GM12878 (cell line): ENCODE measurements around the gene UPF1. TPM values are rescaled to one million over a fixed set of nuclear protein-coding genes. Genes with fewer than 3 reads are reported as not detected.

ENCODE experiments used
- ATAC-seq: fragments of 200-7000 bp; cut with Tn5 transposase; 3 replicates; pipeline ENCODE4 v1.9.1; 2020; ENCODE audit warnings: mild to moderate bottlenecking, moderate library complexity
- BruUV-seq: library from RNA; stranded (reverse); fragments of 400-500 nt; replicated peaks from 2 replicates; lab custom pipeline; 2021; lab: Mats Ljungman, UMichigan
- CTCF ChIA-PET: fragments of 300-600 bp; sonication (Branson Sonifier 250); formaldehyde crosslinking; extraction: SDS; loops from one replicate; lab custom pipeline; 2021; ENCODE audit warnings: inconsistent platforms; lab: Yijun Ruan, JAX
- POLR2A ChIA-PET: fragments of 350-600 bp; formaldehyde crosslinking; extraction: SDS; loops from one replicate; lab custom pipeline; 2021; ENCODE audit warnings: inconsistent platforms; lab: Charles Lee
- RAD21 ChIA-PET: fragments of 300-600 bp; sonication (Branson Sonifier 250); formaldehyde crosslinking; loops from one replicate; lab custom pipeline; 2023; ENCODE audit warnings: antibody characterized with exemption; ENCODE audit not compliant: unreplicated experiment; lab: Charles Lee
- SMC1A ChIA-PET: fragments of 300-600 bp; sonication (Branson Sonifier 250); formaldehyde crosslinking; loops from one replicate; lab custom pipeline; 2023; ENCODE audit not compliant: unreplicated experiment, uncharacterized antibody; lab: Charles Lee
- DNase-seq: peaks from one replicate; pipeline ENCODE4 v3.0.0-alpha.2; 2011; ENCODE audit warnings: low read depth, low spot score
- FAIRE-seq: peaks from 3 replicates; lab custom pipeline; 2011; peaks lifted over from hg19 to GRCh38; lab: Jason Lieb, UNC
- H2AFZ ChIP-seq: 2 replicates; pipeline ENCODE4 v1.6.0; 2011; ENCODE audit warnings: low read depth, low read length, control low read depth; ENCODE audit not compliant: control insufficient read depth
- H3K27ac ChIP-seq: 2 replicates; pipeline ENCODE4 v1.5.1; 2011; ENCODE audit warnings: control low read depth; ENCODE audit not compliant: control insufficient read depth, insufficient read depth
- H3K27me3 ChIP-seq, 2 experiments: replicated peaks in 1 of 2; 2 replicates each; pipeline versions ENCODE4 v1.6.0 to v1.6.1; 2011; ENCODE audit warnings: low read length in 1 of 2; ENCODE audit not compliant: control insufficient read depth in 2 of 2, insufficient read depth in 2 of 2
- H3K36me3 ChIP-seq, 2 experiments: 2 replicates each; pipeline ENCODE4 v1.5.1; 2011; ENCODE audit warnings: low read length in 1 of 2; ENCODE audit not compliant: control insufficient read depth in 2 of 2, insufficient read depth in 2 of 2
- H3K4me1 ChIP-seq: 2 replicates; pipeline ENCODE4 v1.6.1; 2011; ENCODE audit warnings: mild to moderate bottlenecking, low read length, moderate library complexity, mixed read lengths; ENCODE audit not compliant: control insufficient read depth, insufficient read depth
- H3K4me2 ChIP-seq: 2 replicates; pipeline ENCODE4 v1.6.0; 2011; ENCODE audit warnings: control low read depth; ENCODE audit not compliant: control insufficient read depth, insufficient read depth
- H3K4me3 ChIP-seq: fragments of 200-600 bp; sonication (generic); 2 replicates; pipeline ENCODE4 v1.5.1; 2016
- H3K79me2 ChIP-seq: 2 replicates; pipeline ENCODE4 v1.6.0; 2011; ENCODE audit warnings: low read length; ENCODE audit not compliant: control insufficient read depth, insufficient read depth
- H3K9ac ChIP-seq: 2 replicates; pipeline ENCODE4 v1.8.0; 2011; ENCODE audit warnings: low read length, control low read depth, mixed read lengths; ENCODE audit not compliant: control insufficient read depth, insufficient read depth
- H3K9me3 ChIP-seq: replicated peaks from 3 replicates; pipeline ENCODE4 v1.5.1; 2011; ENCODE audit warnings: mild to moderate bottlenecking, low read length; ENCODE audit not compliant: control insufficient read depth, insufficient read depth
- H4K20me1 ChIP-seq: 2 replicates; pipeline ENCODE4 v1.6.0; 2011; ENCODE audit not compliant: control insufficient read depth, insufficient read depth
- POLR2A ChIP-seq: IDR thresholded peaks from 2 replicates; pipeline ENCODE4 v1.6.1; 2011; ENCODE audit warnings: low read depth, mild to moderate bottlenecking, low read length
- ZNF384 ChIP-seq: IDR thresholded peaks from 2 replicates; pipeline ENCODE4 v1.6.1; 2012; ENCODE audit warnings: low read depth, mild to moderate bottlenecking, low read length, improper control_type of control experiment, borderline replicate concordance
- WGBS: methylation state at CpG from one replicate; pipeline ENCODE4 v1.1.6; 2016; ENCODE audit warnings: low lambda C conversion rate; ENCODE audit not compliant: insufficient replicate concordance, insufficient coverage; ENCODE audit errors: missing lambda C conversion rate; 5-methylcytosine and 5-hydroxymethylcytosine counted together
- in situ Hi-C: fragments of 300-500 bp; cut with MboI; formaldehyde crosslinking; loops from 9 replicates; pipeline ENCODE4 v1.14.3; 2018; ENCODE audit warnings: mixed read lengths
- intact Hi-C: fragments of 100-400 bp; cut with micrococcal nuclease; formaldehyde crosslinking; loops from one replicate; pipeline ENCODE4 v1.14.2; 2022; ENCODE audit not compliant: unreplicated experiment
- polyA plus RNA-seq, 11 experiments: library from polyadenylated mRNA; depleted of rRNA in 4 of 11; unstranded in 6 of 11; stranded (reverse) in 5 of 11; fragments of >200 nt; fragmentation: Nextera tagmentation in 4 of 11; fragmentation: Illumina TruSeq in 1 of 11; extraction: Ambion mirVana in 4 of 11; extraction: Trizol in 1 of 11; gene quantifications; 1 replicate in 1 of 11; 2 replicates in 10 of 11; pipeline versions ENCODE4 v1.2.1 to v1.2.3, GENCODE V29; 2011 to 2016; ENCODE audit warnings: inconsistent platforms in 2 of 11, missing spikeins in 2 of 11, low read depth in 1 of 11
- total RNA-seq, 4 experiments: library from RNA; depleted of rRNA in 3 of 4; stranded (reverse); fragments of >200 nt in 3 of 4; fragmentation: Illumina TruSeq in 1 of 4; extraction: Trizol in 1 of 4; gene quantifications; 2 replicates each; pipeline versions ENCODE4 v1.2.1 to v1.2.3, GENCODE V29; 2013 to 2021
- TF ChIP-seq, protein P1 (sequence below): fragments of 450-650 bp; IDR thresholded peaks from 2 replicates; pipeline ENCODE4 v1.6.1; 2017; ENCODE audit warnings: mild to moderate bottlenecking

The UPF1 gene
- total and polyA plus RNA-seq, 10 of the 15 experiments (the other 5 are each of a cell fraction or from before 2014, with no cell fraction given) = 0.58 to 80.9 (median 18.7) TPM

DNA sequence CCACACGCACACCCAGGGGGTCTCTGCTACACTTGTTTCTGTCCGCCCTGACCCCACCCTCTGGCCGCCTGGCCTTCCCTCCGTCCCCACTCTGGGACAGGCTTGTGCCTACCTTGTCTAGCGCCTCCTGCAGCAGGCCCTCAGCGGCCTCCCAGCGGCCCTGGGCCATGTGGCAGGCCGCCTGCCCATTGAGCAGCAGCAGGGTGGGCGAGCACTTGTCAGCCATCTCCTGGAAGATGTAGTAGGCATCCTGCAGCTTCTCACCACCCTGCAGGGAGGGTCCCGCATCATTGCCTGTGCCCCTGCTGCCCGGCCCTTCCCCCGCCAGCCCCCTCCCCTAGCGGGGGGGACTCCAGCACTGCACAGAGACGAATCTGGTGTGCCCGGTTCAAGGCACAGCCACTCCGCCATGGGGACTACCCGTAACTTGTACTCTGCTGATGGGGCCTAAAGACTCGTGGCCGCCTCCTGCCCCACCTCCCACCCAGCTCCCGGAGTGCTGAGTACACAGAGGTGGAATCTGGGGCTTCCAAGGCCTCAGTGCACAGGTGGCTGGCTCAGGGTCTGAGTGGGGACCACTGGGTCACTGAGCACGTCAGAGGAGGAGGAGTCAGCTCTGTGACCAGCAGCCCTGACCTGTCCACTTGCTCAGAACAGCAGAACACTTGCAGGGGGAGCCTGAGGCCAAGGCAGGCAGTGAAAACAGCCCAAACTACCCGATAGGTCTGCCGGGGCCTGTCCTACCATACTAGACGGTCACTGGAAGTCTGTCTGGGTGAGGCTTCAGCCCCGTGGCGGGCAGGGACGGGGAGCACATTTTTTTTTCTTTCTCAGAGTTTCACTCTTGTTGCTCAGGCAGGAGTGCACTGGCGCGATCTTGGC is 71.6 kb downstream of the UPF1 start:
- no peak for TF ChIP-seq ZNF384
- peak; percentile 38; the same call in 1 of the 2 replicates for TF ChIP-seq POLR2A
- TF ChIP-seq, protein P1, sequence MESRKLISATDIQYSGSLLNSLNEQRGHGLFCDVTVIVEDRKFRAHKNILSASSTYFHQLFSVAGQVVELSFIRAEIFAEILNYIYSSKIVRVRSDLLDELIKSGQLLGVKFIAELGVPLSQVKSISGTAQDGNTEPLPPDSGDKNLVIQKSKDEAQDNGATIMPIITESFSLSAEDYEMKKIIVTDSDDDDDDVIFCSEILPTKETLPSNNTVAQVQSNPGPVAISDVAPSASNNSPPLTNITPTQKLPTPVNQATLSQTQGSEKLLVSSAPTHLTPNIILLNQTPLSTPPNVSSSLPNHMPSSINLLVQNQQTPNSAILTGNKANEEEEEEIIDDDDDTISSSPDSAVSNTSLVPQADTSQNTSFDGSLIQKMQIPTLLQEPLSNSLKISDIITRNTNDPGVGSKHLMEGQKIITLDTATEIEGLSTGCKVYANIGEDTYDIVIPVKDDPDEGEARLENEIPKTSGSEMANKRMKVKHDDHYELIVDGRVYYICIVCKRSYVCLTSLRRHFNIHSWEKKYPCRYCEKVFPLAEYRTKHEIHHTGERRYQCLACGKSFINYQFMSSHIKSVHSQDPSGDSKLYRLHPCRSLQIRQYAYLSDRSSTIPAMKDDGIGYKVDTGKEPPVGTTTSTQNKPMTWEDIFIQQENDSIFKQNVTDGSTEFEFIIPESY = peak; percentile 49; the same call in 1 of the 2 replicates
- Histone ChIP-seq H3K36me3 (peaks cover 2 to 9% of the 10 kb centered on the region in 2 experiments; a peak in 2 of 4 replicates), H3K4me1 (no peaks in the 10 kb centered on the region), H3K27ac (no peak overlapping the region), H3K79me2 (no peaks in the 10 kb centered on the region), H3K9me3 (no peaks in the 10 kb centered on the region), H4K20me1 (no peaks in the 10 kb centered on the region), H3K27me3 (no peaks in the 10 kb centered on the region), H2AFZ (no peak overlapping the region), H3K9ac (no peak overlapping the region), H3K4me3 (no peak overlapping the region), H3K4me2 (no peak overlapping the region)
- ATAC-seq (no peak), FAIRE-seq (no peak), DNase-seq (no peak)
- no TSS peak for BruUV-seq
- in situ Hi-C loops = no loop called here
- intact Hi-C loops = no loop called here
- ChIA-PET POLR2A (no interaction called here), CTCF (no interaction called here), RAD21 (no interaction called here), SMC1A (no interaction called here)
- 93% methylated on average over 29 of the region's 29 CpGs for WGBS
